Activated CD4-positive, alpha-beta T cell treated with anti-CD3 and anti-CD28 coated beads, Interleukin-2, amount 10 ng/mL, durations not matched to agents 7 days and 5 days (primary cell): ENCODE measurements around the gene TFG. TPM values are rescaled to one million over a fixed set of nuclear protein-coding genes. Genes with fewer than 3 reads are reported as not detected.
A peak's percentile ranks its signal among the peaks of the same experiment; 100 is the strongest.

Experiments used
- CTCF ChIA-PET: fragments of 350-600 bp; sonication (Branson Sonifier 250); formaldehyde crosslinking; loops from one replicate; lab custom pipeline; 2021; ENCODE audit warnings: antibody characterized with exemption; lab: Charles Lee
- POLR2A ChIA-PET: fragments of 350-600 bp; sonication (Branson Sonifier 250); formaldehyde crosslinking; loops from one replicate; lab custom pipeline; 2021; ENCODE audit warnings: antibody characterized with exemption; lab: Charles Lee
- DNase-seq: peaks from one replicate; pipeline ENCODE4 v3.0.0-alpha.2; 2020
- H3K27ac Mint-ChIP-seq: one replicate; pipeline ENCODE4 v1.8.0; 2021; ENCODE audit warnings: mild to moderate bottlenecking, moderate library complexity, mixed read lengths
- H3K27me3 Mint-ChIP-seq: one replicate; pipeline ENCODE4 v1.8.0; 2021; ENCODE audit warnings: mixed read lengths
- H3K36me3 Mint-ChIP-seq: one replicate; pipeline ENCODE4 v1.8.0; 2021; ENCODE audit warnings: low read depth, mixed read lengths
- H3K4me1 Mint-ChIP-seq: one replicate; pipeline ENCODE4 v1.8.0; 2021; ENCODE audit warnings: mixed read lengths
- H3K4me3 Mint-ChIP-seq: one replicate; pipeline ENCODE4 v1.8.0; 2021; ENCODE audit warnings: mild to moderate bottlenecking, moderate library complexity, mixed read lengths
- H3K9me3 Mint-ChIP-seq: one replicate; pipeline ENCODE4 v1.8.0; 2021; ENCODE audit warnings: mixed read lengths
- total RNA-seq, 2 experiments: library from RNA; stranded (reverse); gene quantifications; one replicate each; pipeline ENCODE4 v1.2.3, GENCODE V29; 2021

Gene TFG
- total RNA-seq, 2 experiments from 2014 or later, result 49.1 to 58.5 TPM

- no peak overlapping the region for H3K27ac Mint-ChIP-seq
- peaks cover 5% of the 10 kb centered on the region for H3K27me3 Mint-ChIP-seq
- POLR2A ChIA-PET, result no interaction called here
These were observed 73.1 kb downstream of the TFG start for GRCh38 chr3:100782348-100782747.

GRCh38 chr3:100782906-100783305 lies 73.6 kb downstream of the TFG start:
- H3K4me3 Mint-ChIP-seq, result no peak overlapping the region
- H3K27ac Mint-ChIP-seq, result no peak overlapping the region
- ChIA-PET POLR2A (no interaction called here), CTCF (no interaction called here)
- DNase-seq, result no peak
- H3K36me3 Mint-ChIP-seq, result no peaks in the 10 kb centered on the region
- H3K4me1 Mint-ChIP-seq, result no peaks in the 10 kb centered on the region
- H3K27me3 Mint-ChIP-seq, result peaks cover 5% of the 10 kb centered on the region
- H3K9me3 Mint-ChIP-seq, result peaks cover 6% of the 10 kb centered on the region

More at GRCh38 chr3:100782348-100782747, 73.1 kb downstream of the TFG start:
- Mint-ChIP-seq H3K4me3 (no peak overlapping the region), H3K4me1 (no peaks in the 10 kb centered on the region), H3K9me3 (peaks cover 6% of the 10 kb centered on the region), H3K36me3 (no peaks in the 10 kb centered on the region)
- CTCF ChIA-PET, result no interaction called here
- DNase-seq, result no peak

DNA sequence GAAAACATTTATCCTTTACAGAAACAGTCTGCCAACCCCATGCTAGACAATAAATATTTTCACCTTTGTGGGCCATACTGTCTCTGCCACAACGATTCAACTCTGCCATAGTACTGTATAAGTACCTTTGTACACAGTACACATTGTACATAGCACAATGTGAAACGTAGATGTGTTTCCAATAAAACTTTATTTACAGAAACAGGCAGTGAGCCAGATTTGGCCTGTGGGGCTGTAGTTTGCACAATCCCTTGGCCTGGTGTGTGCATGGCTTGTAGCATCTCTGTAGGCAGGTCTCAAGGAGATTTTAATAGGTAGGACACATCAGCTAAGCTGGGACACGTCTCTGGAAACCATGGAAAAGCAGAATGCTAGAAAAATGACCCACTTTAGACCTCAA lies 74.3 kb downstream of the TFG start:
- Mint-ChIP-seq H3K4me3 (no peak overlapping the region), H3K36me3 (no peaks in the 10 kb centered on the region), H3K9me3 (peaks cover 6% of the 10 kb centered on the region), H3K4me1 (no peaks in the 10 kb centered on the region), H3K27me3 (peaks cover 5% of the 10 kb centered on the region), H3K27ac (no peak overlapping the region)
- ChIA-PET POLR2A (no interaction called here), CTCF (no interaction called here)
- no peak for DNase-seq

- DNase-seq, result no peak
- ChIA-PET CTCF (no interaction called here), POLR2A (no interaction called here)
- Mint-ChIP-seq H3K4me1 (no peaks in the 10 kb centered on the region), H3K4me3 (no peak overlapping the region), H3K9me3 (peaks cover 5% of the 10 kb centered on the region), H3K27ac (no peak overlapping the region), H3K27me3 (peaks cover 9% of the 10 kb centered on the region), H3K36me3 (no peaks in the 10 kb centered on the region)
These were observed 80.3 kb downstream of the TFG start for GRCh38 chr3:100789579-100789978.

GRCh38 chr3:100796556-100796955 lies 87.3 kb downstream of the TFG start:
- Mint-ChIP-seq H3K36me3 (no peaks in the 10 kb centered on the region), H3K27ac (no peak overlapping the region), H3K27me3 (peaks cover 2% of the 10 kb centered on the region), H3K4me3 (peak overlapping the region; percentile 19), H3K9me3 (no peaks in the 10 kb centered on the region), H3K4me1 (peaks cover 6% of the 10 kb centered on the region)
- DNase-seq, result no peak
- CTCF ChIA-PET, result interaction anchor here (1.2 to 1.3 kb wide), 3 partner anchors 19 to 334 kb away, joined by 3 to 4 read pairs (median 3); no protein-coding TSS in a partner anchor
- POLR2A ChIA-PET, result no interaction called here

GRCh38 chr3:100798012-100798411 lies 88.7 kb downstream of the TFG start:
- peaks cover 2% of the 10 kb centered on the region for H3K27me3 Mint-ChIP-seq
- H3K4me1 Mint-ChIP-seq, result peaks cover 6% of the 10 kb centered on the region
- POLR2A ChIA-PET, result no interaction called here
- no peak for DNase-seq
- no peak overlapping the region for H3K4me3 Mint-ChIP-seq
- CTCF ChIA-PET, result interaction anchor here (0.7 kb wide), 1 partner anchor 230 kb away, joined by 4 read pairs; no protein-coding TSS in a partner anchor
- H3K36me3 Mint-ChIP-seq, result no peaks in the 10 kb centered on the region
- H3K27ac Mint-ChIP-seq, result no peak overlapping the region
- no peaks in the 10 kb centered on the region for H3K9me3 Mint-ChIP-seq

Other genes with a start within 250 kb of the TFG start
- gene TMEM45A, start 216.9 kb upstream of the TFG start, total RNA-seq, result under 1 TPM; 0.15 to 0.17 TPM
- not detected for gene ADGRG7, start 99.9 kb upstream of the TFG start, total RNA-seq